Suprapubic skin (tissue), 4 donors: ENCODE measurements around the gene SMYD3.

ENCODE experiments used
- EP300 ChIP-seq: sonication (generic); formaldehyde crosslinking; IDR thresholded peaks from one replicate; pipeline ENCODE4 v1.6.1; 2017; ENCODE audit warnings: antibody characterized with exemption
- POLR2A ChIP-seq, 2 donors: fragments of 450-650 bp; IDR thresholded peaks; one replicate each; pipeline ENCODE4 v1.6.1; 2017; ENCODE audit warnings: antibody characterized with exemption in 2 of 2, mild to moderate bottlenecking in 2 of 2, moderate library complexity in 2 of 2
- POLR2AphosphoS5 ChIP-seq, 3 donors: sonication (generic); formaldehyde crosslinking; IDR thresholded peaks; one replicate each; pipeline ENCODE4 v1.6.1; 2017; ENCODE audit warnings: antibody characterized with exemption in 3 of 3
- TF ChIP-seq, protein P1 (sequence below), 2 donors: fragments of 200-600 bp in 1 of 2; fragments of 450-650 bp in 1 of 2; sonication (generic) in 1 of 2; IDR thresholded peaks; one replicate each; pipeline ENCODE4 v1.5.1; 2016 to 2019; ENCODE audit warnings: antibody characterized with exemption in 2 of 2, mild to moderate bottlenecking in 1 of 2, moderate library complexity in 1 of 2

GRCh38 chr1:245876586-245876985, 630.5 kb downstream of the SMYD3 start:
- TF ChIP-seq, protein P1, sequence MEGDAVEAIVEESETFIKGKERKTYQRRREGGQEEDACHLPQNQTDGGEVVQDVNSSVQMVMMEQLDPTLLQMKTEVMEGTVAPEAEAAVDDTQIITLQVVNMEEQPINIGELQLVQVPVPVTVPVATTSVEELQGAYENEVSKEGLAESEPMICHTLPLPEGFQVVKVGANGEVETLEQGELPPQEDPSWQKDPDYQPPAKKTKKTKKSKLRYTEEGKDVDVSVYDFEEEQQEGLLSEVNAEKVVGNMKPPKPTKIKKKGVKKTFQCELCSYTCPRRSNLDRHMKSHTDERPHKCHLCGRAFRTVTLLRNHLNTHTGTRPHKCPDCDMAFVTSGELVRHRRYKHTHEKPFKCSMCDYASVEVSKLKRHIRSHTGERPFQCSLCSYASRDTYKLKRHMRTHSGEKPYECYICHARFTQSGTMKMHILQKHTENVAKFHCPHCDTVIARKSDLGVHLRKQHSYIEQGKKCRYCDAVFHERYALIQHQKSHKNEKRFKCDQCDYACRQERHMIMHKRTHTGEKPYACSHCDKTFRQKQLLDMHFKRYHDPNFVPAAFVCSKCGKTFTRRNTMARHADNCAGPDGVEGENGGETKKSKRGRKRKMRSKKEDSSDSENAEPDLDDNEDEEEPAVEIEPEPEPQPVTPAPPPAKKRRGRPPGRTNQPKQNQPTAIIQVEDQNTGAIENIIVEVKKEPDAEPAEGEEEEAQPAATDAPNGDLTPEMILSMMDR (IDR thresholded peaks at IDR 0.05) = no peak
- TF ChIP-seq POLR2AphosphoS5 (IDR thresholded peaks at IDR 0.05) (no peak), EP300 (no peak), POLR2A (IDR thresholded peaks at IDR 0.05) (no peak)
